NCI-H128 (cell line): ENCODE measurements around the gene GRIN3A.

Experiments
- DNase-seq: peaks from one replicate; lab custom pipeline; 2025; ENCODE audit not compliant: unreplicated experiment; lab: John Stamatoyannopoulos, UW

GRIN3A gene

DNA sequence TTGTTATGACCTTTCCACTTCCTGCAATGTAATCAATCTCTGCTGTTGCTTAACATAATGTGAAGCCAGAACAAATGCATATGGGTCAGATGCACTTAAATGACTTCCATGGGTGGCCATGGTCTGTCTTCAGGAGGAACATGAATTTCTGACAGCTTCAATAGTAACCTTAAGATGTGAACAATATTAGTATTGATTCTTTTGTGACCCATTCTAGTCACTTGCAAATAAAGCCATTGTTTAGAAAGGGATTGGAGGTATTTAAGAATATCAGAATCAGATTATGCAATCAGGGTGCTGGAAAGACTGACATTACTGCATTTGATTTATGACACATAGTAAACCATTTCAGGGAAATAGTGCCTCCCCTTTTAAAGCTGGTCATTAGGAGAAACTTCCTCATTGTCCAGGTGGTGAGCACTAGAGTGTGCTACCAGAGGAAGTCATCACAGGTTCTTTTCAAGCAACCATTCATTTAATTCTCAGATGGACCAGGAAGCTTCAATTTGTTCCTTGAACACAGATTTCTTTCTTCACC, 32.1 kb downstream of the GRIN3A start:
- no peak for DNase-seq

DNA sequence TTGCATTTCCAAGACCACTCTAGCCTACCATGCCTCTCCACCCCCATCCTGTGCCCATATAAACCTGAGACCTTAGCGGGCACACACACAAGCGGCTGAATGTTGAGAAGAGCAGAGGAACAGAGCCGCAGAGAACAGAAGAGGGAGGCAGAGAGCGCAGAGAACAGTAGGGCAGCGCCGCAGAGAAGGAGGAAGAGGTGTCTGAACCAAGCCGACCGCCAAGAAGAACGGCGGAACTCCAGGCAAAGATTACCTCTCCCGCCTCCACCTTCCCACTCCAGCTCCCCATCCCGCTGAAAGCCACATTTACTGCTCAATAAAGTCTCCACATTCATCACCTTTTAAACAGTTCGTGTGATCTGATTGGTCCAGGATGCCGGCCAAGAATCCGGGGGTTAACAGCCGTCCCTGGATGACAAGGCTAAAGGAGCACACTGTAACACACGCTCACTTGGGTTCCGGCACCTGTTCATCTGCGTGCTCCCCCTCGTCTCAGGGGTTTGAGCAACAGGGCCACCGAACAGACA, 33.2 kb downstream of the GRIN3A start:
- no peak for DNase-seq

DNA sequence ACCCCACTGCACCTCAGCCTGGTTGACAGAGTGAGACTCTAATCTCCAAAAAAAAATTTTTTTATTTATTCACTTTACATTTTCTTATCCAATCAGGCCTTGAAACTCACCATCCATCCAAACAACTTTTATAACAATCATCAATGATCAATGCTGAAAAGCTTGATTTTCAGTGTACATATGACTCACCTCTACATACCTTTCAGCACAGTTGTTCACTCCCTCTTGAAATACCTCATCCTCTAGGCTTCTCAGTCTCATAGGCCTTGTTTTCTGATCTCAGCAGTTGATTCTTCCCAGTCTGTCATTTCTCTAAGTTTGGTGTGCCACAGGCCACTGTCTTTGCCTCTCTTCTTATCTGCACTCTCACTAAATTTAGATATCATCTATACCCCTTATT, 36.2 kb downstream of the GRIN3A start:
- DNase-seq, result no peak

DNA sequence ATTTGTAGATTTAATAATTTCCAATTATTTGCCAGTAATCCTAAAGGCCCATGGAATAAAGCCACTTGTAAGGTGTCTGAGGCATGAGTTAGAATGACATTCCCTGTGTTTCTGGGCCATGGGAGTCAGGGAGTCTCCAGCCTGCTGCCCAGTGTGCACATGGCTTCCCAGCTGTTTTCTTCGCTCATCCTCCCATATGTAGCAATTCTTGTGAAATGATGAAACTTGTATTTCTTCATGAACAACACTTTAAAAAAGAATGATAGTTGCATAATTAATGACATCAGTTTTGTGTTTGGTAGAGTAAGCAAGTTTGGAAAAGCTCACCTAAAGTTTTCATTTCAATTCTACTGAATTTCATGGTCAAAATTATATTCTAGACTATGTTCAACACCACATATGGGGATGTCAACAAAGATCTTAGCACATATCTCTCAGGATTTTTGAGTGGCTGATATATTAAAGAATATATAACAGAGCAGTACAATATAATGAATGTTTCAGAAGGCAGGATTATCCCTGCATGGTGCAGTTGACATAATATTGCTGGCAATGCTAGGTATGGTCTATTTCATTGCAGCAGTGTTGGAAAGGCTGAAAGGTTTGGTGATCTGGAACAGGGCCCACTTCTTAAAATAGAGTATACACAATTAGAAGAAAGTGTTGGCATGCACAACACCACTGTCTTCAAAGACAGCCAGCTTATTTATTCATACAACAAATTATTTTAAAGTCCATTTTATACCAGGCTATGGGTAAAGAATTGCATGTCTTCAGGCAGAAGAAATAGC, 44.7 kb downstream of the GRIN3A start:
- no peak for DNase-seq

DNA sequence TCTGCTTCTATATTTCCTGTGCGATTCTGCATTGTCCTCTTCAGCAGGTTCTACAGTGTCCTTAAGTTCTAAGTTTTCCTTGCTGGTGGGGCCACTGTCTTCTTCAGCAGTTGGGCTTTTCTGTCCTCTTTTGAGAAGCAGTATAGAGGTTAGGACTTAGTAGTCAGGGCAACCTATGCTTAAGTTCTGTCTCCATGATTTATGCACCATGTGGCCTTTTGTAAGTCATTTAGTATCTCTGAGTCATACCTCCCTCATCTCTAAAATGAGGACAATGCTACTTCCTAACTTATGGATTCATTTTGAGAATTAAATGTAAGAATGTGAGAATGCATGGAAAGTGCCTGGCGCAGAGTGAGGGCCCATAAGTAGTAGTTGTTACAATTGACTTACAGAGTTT, 46.8 kb downstream of the GRIN3A start:
- no peak for DNase-seq

DNA sequence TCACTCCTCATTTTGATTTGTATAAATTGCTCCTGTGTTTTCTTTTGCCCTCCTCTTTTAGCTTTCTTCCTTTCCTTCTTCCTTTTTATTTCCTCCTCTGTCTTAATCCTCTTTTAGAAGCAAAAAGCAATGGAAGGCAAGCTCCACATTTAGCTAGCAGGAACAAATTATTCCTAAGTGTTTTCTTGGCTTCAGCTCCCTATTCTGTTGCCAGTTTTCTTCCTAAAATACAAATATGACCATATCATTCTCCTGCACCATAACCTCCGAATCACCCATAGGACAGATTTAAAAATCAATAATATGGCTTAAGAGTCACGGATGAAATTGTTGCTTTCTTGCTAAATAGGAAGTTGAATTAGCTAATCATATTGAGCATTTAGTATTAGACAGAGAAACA, 49.4 kb downstream of the GRIN3A start:
- no peak for DNase-seq

DNA sequence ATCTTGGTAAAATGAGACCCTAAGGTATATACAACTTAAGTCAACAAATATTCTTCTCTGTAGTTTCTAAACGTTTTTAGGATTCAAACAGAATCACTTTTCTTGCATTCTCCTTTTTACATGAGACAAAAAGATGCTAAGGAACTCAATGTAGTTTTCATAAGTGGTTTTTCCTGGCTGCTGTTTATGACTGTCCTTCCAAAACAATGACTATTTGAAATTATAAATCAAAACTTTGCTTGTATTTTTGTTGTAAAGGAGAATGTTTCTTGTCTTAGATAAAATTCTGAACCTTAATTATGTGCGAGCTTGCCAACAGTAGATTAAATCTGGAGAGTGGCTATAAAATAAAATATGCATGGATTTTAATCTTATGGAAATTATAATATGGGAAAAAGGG, 53.8 kb downstream of the GRIN3A start:
- no peak for DNase-seq

DNA sequence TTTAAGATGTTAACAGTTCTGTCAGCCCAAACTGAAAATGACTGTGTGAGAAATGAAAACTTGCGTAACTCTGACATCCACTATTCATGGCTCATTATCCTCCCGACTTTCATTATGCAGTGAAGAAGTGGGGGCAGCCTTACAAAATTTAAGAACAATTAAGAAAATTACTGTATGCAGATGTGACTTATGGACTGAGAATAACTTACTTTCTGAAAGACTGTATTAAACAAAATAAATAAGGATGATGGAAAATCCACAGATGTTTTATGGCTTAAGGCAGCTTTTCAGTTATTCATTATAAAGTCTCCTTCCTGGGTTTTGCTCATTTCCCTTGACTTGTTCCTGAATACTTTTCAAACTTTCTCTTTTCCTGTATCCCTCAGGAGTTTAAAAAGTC, 55.2 kb downstream of the GRIN3A start:
- no peak for DNase-seq

DNA sequence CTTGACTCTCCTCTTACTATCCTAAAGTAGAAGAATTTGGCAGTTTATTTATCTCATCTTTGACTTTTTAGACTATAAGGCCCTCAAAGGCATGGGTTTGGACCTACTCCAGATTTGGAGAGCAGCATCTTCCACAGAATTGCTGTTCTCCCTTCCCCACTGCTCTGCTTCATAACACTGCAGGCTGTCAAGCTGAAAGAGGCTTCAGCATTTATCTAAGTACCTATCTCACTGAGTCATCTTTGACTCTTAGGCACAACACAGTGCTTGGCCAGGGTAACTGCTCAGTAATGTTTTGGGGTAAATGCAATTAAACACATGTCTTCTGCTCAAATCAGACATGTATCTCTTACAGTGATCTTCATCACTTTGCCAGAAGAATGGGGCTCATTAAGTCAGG, 60.6 kb downstream of the GRIN3A start:
- DNase-seq, result no peak

DNA sequence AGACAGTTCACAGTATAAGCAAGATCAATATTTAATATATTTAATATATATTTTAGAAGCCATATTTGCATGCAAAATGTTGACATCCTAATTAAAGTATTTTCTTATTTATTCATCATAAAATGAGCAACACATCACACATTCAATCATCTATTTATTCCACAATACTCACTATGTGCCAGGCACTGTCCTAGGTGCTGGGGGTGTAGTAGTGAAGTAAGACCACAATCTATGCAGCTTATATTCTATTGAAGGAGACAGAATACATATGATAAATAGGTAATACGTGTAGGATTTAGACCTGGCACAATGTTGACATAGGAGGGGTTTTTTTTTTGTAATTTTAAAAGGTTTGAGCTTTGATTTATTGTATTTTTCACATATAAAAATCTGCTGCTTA, 63.1 kb downstream of the GRIN3A start:
- DNase-seq, result no peak

DNA sequence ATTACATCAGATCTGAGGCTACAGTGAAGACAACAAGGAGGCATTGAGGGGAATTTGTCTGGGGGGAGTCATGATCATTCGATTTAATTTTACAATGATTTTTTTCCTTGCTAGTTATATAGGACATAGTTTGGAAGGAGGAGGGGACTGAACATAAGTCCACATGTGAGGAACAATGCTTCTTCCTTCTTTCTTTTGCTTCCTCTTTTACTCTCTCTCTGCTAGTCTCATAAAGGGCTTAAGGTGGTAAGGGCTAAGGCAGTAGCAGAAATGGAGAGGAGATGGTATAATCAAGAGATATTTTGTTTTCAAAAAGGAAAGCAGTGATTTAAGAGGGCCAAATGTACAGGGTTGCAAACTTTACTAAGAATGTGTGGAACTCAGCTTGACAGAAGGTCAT, 64.3 kb downstream of the GRIN3A start:
- no peak for DNase-seq

DNA sequence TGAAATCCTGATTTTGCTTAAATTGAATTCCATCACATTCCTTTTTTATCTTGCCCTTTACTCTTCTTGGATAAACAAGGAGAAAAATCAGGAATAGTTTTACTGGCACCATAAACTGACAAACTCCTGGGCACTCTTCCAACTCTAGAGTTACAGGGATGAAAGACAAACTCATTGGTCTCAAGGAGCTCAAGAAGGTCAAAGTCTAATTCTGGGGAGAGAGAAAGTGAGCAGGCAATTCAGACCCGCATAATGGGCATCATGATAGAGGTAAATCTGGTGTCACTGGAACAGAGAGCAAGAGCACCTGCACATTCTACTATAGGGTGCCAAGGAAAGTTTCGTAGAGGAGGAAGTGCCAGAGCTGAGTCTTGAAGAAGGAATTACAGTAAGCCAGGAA, 64.8 kb downstream of the GRIN3A start:
- DNase-seq, result no peak

DNA sequence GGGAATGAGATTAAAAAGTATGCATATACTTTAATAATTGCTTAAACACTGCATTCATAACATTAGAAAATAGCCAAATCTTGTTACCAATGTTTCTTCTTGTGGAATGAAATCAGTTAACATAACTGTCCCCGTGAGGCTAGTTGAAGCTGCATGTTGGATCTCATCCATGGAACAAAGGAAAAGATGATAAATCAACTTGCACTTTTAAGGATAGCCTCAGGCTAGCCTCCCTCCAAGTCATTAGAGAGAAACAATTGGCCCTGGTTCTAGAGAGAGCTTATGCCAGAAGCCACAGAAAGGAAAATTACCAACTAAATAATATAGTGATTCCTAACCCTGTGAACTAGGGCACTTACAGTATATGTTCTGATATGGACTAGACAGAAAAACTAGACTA, 66.9 kb downstream of the GRIN3A start:
- DNase-seq, result no peak

DNA sequence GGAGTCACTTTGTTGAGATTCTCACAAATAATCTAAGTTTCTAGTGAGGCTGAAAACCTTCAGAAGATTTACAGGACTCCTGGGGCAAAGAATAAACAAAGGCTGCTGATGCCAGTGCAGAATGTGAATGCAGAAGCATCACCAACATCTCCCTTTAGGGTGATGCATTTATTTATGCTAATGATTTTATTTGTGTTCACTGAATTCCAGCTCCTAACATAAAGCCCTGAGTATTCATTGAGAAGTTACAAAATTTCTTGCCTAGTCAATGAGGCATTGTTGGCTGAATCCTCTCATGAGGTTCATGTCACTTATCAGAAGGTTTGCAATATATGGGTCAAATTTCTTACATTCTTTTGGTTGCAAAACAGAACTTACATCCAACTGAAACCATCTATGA, 70.0 kb downstream of the GRIN3A start:
- no peak for DNase-seq

DNA sequence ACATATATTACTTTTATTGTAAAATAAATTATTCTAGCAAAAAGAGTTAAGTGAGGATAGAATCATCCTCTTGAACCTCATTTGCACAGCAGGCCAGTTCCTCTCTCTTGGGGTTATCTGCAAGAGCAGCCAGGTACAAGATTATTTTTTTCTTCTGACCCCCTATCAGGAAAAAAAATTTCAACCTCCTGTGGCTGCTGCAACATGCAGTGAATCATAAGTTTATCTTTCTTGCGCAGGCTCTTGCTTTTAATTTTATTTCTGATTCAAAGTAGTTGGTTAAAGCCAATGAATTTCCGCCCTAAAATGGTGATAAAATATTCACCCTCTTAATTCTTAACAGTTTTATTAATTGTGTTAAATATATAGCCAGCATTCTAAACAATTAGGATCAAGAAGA, 74.0 kb downstream of the GRIN3A start:
- DNase-seq, result no peak

DNA sequence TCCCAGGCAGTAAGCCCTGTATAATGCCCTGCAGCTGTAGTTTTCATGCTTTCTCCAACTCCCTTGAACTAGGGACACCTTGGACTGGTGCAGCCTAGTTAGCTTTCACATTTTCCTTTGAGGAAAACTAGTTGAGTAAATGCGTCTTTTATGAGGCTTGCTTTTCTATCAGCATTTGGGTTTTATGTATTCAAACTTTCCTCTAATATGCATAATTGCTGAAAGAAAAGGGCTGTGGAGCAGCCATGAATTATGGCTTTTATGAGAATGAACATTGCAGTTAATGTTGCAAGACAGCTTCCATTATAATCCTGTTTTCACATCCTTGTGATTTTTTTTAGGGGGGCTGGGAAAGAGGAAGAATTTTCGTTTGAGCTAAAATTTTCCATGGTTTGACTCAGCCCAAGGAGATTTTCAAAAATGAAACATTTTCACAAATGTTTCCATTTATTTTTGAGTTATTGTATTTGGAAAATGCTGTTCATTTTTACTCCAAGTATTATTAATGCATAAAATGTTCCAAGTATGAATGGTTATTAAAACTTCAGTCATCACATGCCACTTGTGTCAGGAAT, 85.8 kb downstream of the GRIN3A start:
- no peak for DNase-seq

DNA sequence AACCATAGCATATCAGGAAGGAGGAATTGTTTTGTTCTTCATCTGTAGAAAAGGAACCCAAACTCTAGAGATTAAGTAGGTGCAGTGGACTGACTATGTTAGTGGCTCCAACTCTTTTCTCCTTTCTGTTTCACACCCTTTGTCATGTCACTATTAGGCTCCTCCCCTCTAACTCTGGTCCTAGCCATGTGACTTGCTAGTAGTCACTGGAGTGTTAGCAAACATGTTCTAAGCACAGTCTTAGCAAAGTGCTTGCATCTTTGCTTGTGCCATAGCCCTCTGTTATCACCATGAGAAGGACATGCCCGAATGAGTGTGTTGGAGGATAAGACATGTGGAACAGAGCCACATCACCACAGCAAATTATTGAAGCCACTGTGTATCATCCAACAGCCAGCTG, 88.3 kb downstream of the GRIN3A start:
- no peak for DNase-seq

DNA sequence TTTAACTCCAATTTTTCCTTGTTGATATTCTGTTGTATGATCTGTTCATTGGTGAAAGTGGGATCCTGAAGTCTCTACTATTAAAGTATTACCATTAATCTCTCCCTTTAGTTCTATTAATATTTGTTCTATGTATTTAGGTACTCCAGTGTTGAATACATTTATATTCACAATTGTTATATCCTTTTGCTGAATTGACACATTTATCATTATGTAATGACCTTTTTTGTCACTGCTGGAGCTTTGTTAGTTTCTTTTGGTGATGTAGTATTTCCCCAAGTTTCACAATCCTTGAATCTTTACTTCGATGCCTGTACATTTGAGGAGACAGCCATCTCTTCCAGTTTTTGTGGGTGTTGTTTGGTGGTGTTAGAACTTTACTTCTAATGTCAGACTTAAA, 90.0 kb downstream of the GRIN3A start:
- DNase-seq, result no peak

DNA sequence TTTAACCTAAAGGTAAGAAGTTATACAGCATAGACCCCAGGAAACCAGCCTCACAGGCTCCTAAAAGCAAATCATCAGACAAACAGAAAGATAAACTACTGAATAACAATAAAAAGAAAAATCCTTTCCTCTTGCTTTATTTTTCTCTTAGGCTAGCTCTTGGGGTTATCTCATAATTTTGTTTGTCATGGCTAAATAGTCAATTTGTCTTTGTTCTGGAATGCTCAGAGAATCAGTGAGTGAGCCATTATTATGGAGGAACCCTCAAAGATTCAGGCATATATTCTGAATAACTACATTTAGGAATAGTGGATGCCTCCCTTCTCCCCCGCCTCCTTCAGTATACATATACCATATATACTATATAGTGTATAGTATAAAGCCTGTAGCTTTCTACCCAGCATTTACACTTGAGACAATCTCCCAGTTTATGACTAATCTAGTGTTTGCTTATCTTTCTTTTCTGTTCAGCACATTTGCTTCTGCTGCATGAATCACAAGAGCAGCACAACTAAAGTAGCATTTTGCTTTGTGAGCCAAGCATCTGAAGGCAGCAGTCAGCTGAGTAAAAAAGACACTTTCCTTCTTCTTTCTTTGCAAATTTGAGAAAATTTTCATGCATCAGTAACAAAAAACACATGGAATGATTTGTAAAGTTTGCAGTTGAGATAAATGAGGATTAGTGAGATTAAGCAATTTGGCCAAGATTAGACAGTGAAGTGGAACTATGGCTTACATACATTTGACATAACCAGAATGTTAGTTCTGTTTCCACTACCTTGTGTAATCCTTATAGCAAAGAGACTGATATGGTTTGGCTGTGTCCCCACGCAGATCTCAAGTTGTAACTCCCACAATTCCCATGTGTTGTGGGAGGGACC, 98.4 kb downstream of the GRIN3A start:
- no peak for DNase-seq

DNA sequence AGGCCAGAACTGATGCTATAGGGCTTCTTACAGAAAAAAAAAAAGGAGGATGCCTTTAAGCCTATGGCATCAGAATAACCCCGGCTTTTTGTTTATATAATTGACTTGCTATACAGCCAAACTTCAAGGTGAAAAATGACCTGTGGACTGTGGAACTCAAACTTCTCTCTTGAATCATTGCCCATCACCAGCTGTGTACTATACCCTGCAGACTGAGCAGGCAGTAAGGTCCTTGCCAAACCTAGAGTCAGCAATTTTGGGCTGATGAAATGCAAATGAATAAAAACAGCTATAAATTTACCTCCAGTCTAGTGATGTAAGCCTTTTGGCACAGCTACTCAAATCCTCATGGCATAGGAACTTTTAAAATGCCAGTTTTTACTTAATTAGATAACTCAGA, 99.1 kb downstream of the GRIN3A start:
- no peak for DNase-seq

DNA sequence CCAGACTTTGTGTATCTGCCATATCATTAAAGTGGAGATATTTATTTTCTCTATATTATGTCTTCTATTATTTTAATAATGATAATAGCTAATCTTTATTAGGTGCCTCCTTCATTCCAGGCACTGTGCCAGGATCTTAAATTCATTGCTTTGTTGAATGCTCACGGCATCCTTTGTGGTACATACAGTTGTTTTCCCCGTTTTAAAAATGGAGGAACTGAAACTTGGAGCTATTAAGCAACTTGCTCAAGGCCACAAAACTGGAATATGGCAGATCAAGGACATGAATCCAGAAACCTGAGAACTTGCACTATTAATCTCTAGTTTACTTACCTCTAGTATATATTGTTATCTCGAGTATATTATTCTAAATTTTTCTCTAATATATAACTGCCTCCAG, 102.2 kb downstream of the GRIN3A start:
- no peak for DNase-seq

DNA sequence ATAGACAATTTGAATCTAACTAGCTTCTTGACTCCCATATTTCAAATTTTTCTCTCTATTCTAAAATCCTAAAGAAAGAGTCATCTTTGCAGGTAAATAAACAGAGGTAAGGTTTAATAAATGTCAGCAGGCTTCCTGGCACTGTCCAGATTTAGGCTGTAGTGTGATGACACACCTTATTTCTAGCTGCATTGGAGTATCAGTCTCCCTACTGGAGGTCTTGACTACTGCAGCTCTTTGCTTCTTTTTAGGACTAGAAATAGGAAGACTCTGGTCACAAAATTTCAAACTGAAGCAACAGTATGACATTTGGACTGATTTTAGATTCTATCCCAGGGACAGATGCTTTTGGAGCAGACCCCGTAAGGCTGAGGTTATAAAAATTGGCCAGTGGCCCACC, 103.0 kb downstream of the GRIN3A start:
- DNase-seq, result no peak
